GM13976 (cell line): ENCODE results near the gene DCHS2.

ENCODE experiments used
- DNase-seq: peaks from one replicate; pipeline ENCODE4 v3.0.0; 2012; ENCODE audit warnings: low spot score
- CTCF ChIP-seq: IDR thresholded peaks from 2 replicates; pipeline ENCODE4 v1.5.1; 2012; ENCODE audit warnings: borderline replicate concordance, mild to moderate bottlenecking; ENCODE audit not compliant: insufficient read depth; ENCODE audit errors: extremely low read depth, missing control alignments, control extremely low read depth
- in situ Hi-C: fragments of 300-500 bp; cut with MboI; formaldehyde crosslinking; loops from one replicate; pipeline ENCODE4 v1.12.0; 2022; ENCODE audit warnings: low sequenced_read_pairs, mixed read lengths, inconsistent platforms; ENCODE audit not compliant: unreplicated experiment

The DCHS2 gene

GRCh38 chr4:154406018-154406795, 85.4 kb downstream of the DCHS2 start:
- no peak for DNase-seq
- no peak for TF ChIP-seq CTCF
- in situ Hi-C loops, result loop anchor here (10.0 kb wide), 1 partner anchor 99 kb away; no protein-coding TSS in a partner anchor

DNA sequence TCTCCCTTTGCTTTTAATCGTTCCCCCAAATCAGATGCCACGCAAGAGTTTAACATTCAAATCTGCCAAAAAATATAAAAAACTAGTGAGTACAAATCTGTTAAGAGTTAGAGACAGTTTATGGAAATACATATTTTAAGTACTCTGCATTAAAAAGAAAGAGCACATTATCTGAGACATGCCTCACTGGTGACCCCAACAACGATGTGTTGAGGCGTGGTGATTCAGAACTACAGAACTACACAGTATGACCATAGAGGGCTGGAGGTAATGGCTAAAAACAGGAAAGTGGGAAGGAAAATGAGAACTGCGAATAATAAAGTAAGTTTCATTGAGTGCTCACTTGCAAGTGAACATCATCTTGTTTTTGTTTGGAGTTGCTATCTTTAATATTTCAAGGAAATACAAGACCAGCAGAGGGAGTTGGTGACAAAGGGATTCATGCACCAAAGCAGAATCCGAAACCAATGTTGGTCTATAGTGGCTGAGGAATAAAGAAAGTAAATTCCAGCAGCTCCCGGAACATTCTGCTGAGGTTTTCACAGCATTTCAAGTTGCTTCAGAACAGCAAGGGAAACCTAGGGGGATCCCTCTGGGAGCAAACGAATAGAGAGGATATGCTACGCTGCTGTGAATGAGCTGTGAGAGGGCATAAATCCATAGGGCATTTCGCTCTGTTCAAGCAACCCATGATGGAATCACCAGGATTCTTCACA, 92.2 kb downstream of the DCHS2 start:
- in situ Hi-C loops, result no loop called here
- TF ChIP-seq CTCF, result no peak
- no peak for DNase-seq

- in situ Hi-C loops, result no loop called here
- no peak for TF ChIP-seq CTCF
- DNase-seq, result no peak
Measured at GRCh38 chr4:154390324-154390723, 101.3 kb downstream of the DCHS2 start.

- no peak for DNase-seq
- no peak for TF ChIP-seq CTCF
Measured at GRCh38 chr4:154389148-154389547, 102.5 kb downstream of the DCHS2 start.

DNA sequence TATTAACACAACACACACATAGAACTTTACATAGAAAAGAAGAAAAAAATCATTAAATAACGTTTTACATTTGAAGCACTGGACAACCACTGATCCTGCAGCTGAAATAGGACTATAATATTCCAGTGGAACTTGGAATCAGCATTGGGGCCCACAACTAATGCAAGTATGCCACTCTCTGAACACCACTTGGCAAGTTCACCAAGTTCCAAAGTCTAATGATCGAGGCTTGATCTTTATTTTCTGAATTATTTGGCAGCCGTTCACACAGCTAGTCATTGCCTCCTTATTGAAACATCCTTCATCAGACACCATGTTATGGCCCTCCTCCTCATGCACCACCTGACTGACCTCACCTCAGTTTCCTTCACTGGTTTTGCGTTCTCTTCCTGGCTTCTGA, 107.6 kb downstream of the DCHS2 start:
- TF ChIP-seq CTCF, result no peak
- in situ Hi-C loops, result no loop called here
- no peak for DNase-seq

More at GRCh38 chr4:154389148-154389547, 102.5 kb downstream of the DCHS2 start:
- in situ Hi-C loops, result no loop called here

DNA sequence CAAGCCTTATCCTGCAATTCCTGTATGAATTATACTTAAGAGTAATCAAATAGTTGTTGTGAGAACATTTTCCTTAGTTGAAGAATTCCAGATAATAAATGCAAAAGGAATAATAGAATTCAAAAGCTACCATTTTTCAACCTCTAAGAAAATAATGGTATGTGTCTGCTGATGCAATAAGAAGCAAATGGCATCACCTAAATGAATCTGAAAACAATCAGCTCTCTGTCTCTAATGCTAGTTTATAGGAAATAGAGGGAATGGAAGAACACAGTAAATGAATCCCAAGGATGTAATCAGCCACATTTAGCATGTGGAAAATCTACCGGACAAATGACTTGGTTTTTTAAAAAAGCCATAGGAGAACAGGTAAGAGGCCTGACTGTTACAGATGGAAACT, 115.1 kb downstream of the DCHS2 start:
- in situ Hi-C loops, result no loop called here
- no peak for TF ChIP-seq CTCF
- no peak for DNase-seq
